T47D (cell line): ENCODE measurements around the gene COX10.

Source experiments
- DNase-seq, 2 experiments: peaks; one replicate each; pipeline versions ENCODE4 v3.0.0 to v3.0.0-alpha.2; 2011 to 2012; ENCODE audit warnings: low read depth in 1 of 2, low spot score in 1 of 2
- JUND ChIP-seq: IDR thresholded peaks from 2 replicates; pipeline ENCODE4 v1.6.1; 2012; ENCODE audit warnings: low read depth
- in situ Hi-C: cut with HindIII; loops from 2 replicates; pipeline ENCODE4 v1.10.0; 2016; ENCODE audit warnings: low sequenced_read_pairs, low pct_unique_long_range_greater_than_20kb

COX10 gene

DNA sequence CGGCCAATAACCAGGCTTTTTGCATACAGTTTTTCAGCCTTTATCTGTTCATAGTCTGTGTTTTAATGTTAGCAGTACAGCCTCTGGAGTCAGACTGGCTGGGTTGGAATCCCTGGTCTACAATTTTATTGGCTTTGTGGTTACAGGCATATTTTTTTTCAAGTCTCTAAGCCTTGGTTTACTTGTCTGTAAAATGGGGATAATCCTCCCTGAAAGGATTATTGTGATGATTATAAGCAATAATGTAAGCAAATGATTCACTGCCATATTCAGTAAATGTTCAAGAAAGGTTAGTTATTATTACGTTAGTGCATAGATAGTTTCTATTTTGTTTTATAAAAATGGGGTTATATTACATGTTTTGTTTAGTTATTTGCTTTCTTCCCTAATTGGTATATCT, 15.7 kb downstream of the COX10 start:
- in situ Hi-C loops, result no loop called here
- no peak for TF ChIP-seq JUND
- no peak for DNase-seq

DNA sequence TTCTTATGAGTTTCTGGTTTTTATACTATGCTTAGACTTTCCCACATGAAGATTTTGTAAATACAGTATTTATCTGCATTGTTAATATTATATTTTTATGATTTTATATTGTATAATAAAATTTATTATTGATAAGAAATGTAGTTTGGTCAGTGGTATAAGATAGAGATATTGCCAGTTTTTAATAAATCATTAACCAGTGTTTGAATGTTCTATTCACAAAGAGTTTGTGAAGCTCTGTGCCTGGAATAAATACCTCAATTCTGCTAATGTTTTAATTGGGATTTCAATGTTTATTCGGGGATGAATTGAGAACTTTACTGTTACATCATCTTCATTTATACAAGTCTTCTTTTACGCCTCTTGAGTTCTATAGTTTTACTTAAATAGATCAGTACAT, 16.9 kb downstream of the COX10 start:
- no peak for TF ChIP-seq JUND
- in situ Hi-C loops, result no loop called here
- no peak for DNase-seq

DNA sequence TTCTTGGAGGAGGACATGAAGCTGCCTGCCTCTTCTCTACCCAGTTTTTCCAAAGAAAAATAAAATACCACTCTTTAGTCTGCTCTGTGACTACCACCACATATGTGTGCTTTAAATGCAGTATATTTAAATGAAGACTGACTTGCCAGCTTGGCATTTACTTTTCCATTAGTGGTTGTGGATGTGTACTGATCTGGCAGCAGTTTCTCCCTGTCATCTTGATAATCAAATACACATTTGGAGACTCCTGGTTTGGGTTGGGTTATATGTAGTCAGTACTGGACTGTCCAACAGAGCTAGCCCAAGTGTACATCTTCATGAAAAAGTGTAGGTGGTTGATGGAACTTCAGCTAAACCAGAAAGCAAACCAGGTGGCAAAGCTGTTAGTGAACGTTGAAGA, 19.9 kb downstream of the COX10 start:
- no peak for TF ChIP-seq JUND
- DNase-seq, result no peak
- in situ Hi-C loops, result no loop called here

DNA sequence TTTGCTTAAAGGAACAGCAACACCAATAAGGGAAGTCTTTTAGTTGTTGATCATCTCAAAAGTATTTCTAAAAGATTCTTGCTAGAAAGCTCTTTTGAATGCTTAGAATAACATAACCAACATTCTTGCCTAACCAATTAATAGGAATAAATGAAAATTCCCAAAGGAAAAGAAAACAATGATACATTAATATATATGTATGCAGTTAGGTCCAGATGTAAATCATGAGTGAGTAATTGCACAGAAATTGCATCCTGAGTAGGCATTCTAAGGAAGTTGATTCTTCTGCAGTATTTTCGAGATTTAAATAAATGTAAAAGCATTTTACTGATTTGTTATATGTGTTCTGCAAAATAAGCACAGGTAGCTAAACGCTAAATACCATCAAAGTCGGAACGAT, 22.1 kb downstream of the COX10 start:
- no peak for TF ChIP-seq JUND
- DNase-seq, result no peak
- in situ Hi-C loops, result no loop called here

DNA sequence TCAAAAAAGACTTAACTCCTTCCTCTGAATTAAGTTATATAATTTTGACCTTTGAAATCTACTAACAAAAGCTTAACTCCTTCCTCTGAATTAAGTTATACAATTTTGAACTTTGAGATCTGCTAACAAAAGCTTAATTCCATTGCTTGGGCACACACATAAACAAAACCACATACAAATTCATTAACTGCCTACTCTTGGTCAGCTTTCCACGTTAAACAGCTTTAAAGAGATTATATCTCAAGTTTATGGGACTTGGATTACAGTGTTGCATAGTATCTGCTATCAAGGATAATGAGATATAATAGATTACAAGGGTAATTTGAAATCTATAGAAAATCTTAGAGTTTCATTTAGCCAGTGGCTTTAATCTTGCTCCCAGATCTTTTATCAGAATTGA, 23.5 kb downstream of the COX10 start:
- in situ Hi-C loops, result no loop called here
- no peak for DNase-seq
- no peak for TF ChIP-seq JUND

DNA sequence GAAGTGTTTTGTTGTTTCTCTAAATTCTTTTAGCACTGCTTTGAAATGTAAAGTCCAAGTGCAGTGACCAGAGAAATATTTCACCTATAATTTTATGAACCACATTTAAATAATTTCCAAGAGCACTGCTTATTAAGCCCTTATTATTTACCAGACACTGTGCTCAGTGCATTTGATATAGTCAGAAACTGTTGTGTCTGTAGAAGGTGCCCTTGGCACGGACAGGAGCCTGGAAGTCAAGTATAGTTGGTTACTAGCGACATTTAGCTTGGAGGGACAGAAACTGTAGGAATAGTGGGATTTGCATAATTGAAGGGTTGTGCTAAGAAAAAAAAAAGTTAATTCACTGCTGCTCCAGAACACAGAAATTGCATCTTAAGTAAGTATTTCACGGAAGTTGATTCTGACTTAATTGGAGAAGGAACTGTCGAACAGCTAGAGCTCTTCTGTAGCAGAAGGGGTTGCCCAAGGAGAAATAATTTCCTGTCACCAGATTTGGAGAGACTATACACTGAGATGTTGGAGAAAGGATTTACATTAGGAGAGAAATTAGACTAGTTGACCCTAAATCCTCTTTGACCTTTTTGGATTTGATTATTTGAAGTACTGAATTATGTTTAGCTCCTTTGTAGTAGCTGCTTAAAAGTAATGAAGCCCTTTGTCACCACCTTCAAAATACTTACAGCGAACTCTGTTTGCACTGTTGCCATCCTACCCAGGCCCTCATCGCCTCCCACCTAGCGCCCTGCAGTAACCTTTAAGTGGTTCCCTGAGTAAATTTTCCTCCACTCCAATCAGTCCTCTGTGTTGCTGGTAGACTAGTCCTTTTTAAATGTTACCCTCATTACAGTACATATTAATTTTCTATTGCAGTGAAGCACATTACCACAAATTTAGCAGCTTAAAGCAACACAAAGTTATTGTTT, 25.6 kb downstream of the COX10 start:
- no peak for TF ChIP-seq JUND
- DNase-seq, result no peak
- in situ Hi-C loops, result no loop called here

DNA sequence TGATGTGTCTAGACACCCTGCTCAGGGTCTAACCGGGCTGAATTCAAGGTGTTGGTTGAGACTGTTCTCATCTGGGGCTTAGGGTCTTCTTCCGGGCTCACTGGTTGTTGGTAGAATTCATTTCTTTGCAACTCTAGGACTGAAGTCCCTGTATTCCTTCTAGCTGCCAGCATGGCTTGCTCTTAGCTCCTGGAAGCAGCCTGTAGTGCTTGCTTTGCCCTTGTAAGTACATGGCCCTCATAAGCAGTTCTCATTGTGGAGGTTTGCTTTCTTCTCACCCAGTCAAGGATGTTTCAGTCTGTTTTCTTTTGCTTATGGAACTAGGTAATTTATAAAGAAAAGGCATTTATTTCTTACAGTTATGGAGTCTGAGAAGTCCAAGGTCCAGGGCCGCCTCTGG, 26.3 kb downstream of the COX10 start:
- in situ Hi-C loops, result no loop called here
- no peak for DNase-seq
- no peak for TF ChIP-seq JUND

DNA sequence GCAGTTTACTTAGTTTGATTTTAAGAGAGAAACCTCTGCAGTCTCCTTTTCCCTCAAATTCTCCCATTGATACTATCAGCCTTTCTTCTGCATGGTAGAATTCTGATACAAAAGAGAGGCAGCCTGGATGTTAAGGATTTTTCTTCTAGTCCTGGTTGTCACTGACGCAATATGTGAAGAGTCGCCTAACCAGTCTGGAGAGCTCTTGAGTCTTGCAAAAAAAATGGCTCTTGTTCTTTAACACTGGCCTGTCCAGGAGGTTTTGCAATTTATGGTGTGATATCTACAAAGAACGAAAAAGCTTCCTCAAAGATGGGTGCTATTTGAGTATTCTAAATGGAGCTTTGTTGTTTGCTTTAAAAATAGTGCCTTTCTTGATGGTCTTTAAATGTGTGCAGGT, 28.9 kb downstream of the COX10 start:
- DNase-seq, result peak in 1 of 2 experiments; percentile 82
- no peak for TF ChIP-seq JUND
- in situ Hi-C loops, result no loop called here

DNA sequence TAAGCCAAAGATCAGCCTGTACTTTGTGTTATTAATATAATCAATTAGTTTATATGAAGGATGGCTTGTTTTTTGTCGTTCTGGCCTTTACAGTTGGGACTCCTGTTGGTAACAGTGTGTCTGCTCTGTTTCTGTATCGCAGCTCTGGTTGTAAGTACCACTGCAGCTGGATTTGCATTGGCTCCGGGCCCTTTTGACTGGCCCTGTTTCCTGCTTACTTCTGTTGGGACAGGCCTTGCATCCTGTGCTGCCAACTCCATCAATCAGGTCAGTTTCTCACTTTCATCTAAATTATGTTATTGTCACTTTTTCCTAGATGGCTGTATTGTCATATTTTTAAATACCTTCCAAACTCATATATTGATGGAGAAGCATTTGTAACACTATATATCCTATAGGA, 32.7 kb downstream of the COX10 start:
- DNase-seq, result no peak
- TF ChIP-seq JUND, result no peak
- in situ Hi-C loops, result no loop called here

DNA sequence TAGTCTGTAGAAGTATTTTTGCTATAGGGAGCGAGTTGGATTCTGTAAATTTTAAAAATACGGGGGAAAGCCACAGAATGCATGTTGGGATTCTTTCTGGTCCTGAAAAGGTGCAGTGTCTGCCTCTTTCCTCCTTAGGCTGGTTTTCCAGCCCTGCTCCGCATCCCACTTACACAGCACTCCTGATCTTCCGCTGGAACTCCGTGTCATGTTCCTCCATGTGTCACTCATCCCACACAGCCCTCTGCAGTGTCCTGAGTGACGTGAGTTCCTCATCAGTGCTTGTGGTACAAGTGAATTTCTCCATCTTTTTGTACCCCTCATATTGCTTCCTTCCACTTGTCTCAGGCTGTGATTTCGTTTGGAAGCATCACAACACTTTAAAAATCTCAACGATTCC, 34.5 kb downstream of the COX10 start:
- DNase-seq, result no peak
- no peak for TF ChIP-seq JUND
- in situ Hi-C loops, result no loop called here

DNA sequence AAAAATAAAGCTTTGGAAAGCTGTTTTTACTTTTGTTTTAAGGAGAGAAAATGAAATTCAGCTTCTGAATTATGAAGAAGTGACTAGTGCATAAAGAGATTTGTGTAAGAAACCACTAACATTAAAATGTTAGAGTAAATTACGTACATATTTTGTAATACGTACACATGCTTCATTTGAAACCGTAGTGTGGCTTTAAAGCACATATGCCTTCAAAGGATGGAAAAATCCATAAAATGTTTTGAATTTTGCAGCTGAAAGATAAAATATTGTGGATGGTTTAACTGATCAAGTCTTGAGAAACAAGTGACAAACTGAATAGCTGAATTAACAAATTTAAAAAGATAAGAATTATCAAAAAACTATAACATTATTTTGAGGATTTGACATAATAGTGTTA, 35.4 kb downstream of the COX10 start:
- in situ Hi-C loops, result no loop called here
- TF ChIP-seq JUND, result no peak
- DNase-seq, result no peak

DNA sequence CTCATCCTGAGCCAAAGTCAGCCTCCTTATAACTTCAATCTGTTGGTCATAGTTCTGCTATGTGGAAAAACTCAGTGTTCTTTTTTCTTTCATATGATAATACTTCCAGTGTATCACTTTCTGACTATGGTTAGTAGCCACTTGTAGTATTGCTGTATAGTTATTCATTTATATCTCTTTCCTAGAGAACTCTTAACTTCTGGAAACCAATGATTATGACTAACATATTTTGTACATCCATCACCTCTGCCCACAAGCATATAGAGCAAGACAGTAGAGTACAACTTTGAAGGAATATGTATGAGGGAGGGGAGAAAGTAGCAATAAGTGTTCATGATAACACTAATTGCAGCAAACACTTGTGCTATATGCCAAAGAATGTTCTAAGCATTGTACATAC, 38.6 kb downstream of the COX10 start:
- in situ Hi-C loops, result no loop called here
- no peak for DNase-seq
- no peak for TF ChIP-seq JUND

DNA sequence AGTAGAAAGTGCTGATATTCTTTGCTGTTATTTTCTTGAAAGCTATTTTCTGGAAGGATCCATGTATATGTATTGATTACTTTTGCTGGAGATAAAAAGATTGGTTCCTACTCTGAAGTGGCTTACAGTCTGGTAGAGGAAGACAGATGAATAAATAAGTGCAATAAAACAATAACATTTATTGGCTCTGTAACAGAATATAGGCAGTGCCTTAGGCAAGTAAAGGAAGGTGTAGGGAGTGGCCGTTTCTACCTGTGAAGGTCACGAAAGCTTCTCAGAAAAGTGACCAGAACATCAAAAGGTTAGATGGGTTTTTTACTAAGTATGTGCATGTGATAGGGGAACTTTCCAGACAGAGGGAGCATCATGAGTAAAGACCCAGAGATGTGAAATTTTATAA, 43.1 kb downstream of the COX10 start:
- in situ Hi-C loops, result no loop called here
- DNase-seq, result no peak
- TF ChIP-seq JUND, result no peak

DNA sequence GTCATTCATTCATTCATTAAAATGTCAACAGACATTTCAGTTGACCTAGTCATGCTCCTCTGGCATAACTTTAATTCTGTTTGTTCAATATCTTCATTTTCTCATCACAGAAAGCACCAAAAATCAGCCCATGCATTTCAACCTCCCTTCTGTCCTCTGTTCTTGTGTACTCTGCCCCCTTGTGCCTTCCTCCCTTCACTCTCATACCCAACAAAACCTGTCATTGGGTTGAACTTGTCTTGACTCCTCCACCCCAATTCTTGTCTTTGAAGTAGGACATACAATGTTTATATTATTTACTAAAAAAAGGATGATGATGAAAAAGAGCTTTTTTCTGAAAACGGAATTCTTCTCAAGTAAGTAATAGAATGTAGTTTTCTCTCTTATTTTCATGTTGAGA, 43.8 kb downstream of the COX10 start:
- in situ Hi-C loops, result no loop called here
- TF ChIP-seq JUND, result no peak
- DNase-seq, result no peak
